WTC11 (cell line): Measurements from ENCODE around the gene NTRK3. TPM values are rescaled to one million over a fixed set of nuclear protein-coding genes. Genes with fewer than 3 reads are reported as not detected.

Experiments
- ATAC-seq: fragments of 200-7000 bp; cut with Tn5 transposase; 2 replicates; pipeline ENCODE4 v1.10.0; 2021; ENCODE audit warnings: mild to moderate bottlenecking, moderate library complexity
- CTCF ChIA-PET: fragments of 300-600 bp; sonication (Branson Sonifier 250); formaldehyde crosslinking; loops from one replicate; lab custom pipeline; 2021; ENCODE audit warnings: antibody characterized with exemption; lab: Charles Lee
- POLR2A ChIA-PET: fragments of 350-600 bp; sonication (Branson Sonifier 250); formaldehyde crosslinking; loops from one replicate; lab custom pipeline; 2021; ENCODE audit warnings: antibody characterized with exemption; lab: Charles Lee
- DNase-seq: peaks from one replicate; pipeline ENCODE4 v3.0.0; 2021; ENCODE audit warnings: low spot score
- H3K27ac Mint-ChIP-seq: 2 replicates; pipeline ENCODE4 v1.8.0; 2021; ENCODE audit warnings: mixed read lengths
- H3K27me3 Mint-ChIP-seq: 2 replicates; pipeline ENCODE4 v1.8.0; 2021; ENCODE audit warnings: low read depth, mild to moderate bottlenecking, moderate library complexity, mixed read lengths
- H3K36me3 Mint-ChIP-seq: 2 replicates; pipeline ENCODE4 v1.8.0; 2021; ENCODE audit warnings: mixed read lengths
- H3K4me1 Mint-ChIP-seq: 2 replicates; pipeline ENCODE4 v1.8.0; 2022; ENCODE audit warnings: mixed read lengths
- H3K4me3 Mint-ChIP-seq: 2 replicates; pipeline ENCODE4 v1.8.0; 2021; ENCODE audit warnings: mild to moderate bottlenecking, moderate library complexity, mixed read lengths
- H3K9me3 Mint-ChIP-seq: 2 replicates; pipeline ENCODE4 v1.8.0; 2021; ENCODE audit warnings: mixed read lengths
- ARID4B ChIP-seq: sonication (generic); formaldehyde crosslinking; IDR thresholded peaks from 2 replicates; pipeline ENCODE4 v1.8.0; 2023; ENCODE audit warnings: missing genetic modification reagents, mild to moderate bottlenecking, borderline replicate concordance
- ATF3 ChIP-seq: sonication (generic); formaldehyde crosslinking; conservative IDR thresholded peaks from 2 replicates; pipeline ENCODE4 v1.8.1; 2022; ENCODE audit warnings: mild to moderate bottlenecking, missing genetic modification reagents
- ATF6 ChIP-seq: sonication (generic); formaldehyde crosslinking; IDR thresholded peaks from 2 replicates; pipeline ENCODE4 v1.8.1; 2023; ENCODE audit warnings: mild to moderate bottlenecking, missing genetic modification reagents
- CREM ChIP-seq: sonication (generic); formaldehyde crosslinking; IDR thresholded peaks from 2 replicates; pipeline ENCODE4 v1.8.1; 2022; ENCODE audit warnings: mild to moderate bottlenecking, missing genetic modification reagents, moderate library complexity
- E2F5 ChIP-seq: sonication (generic); formaldehyde crosslinking; IDR thresholded peaks from 2 replicates; pipeline ENCODE4 v1.8.1; 2022; ENCODE audit warnings: mild to moderate bottlenecking, moderate library complexity, missing genetic modification reagents
- EMX1 ChIP-seq: fragments of 250-450 bp; sonication (Bioruptor Pico); IDR thresholded peaks from 2 replicates; pipeline ENCODE4 v1.8.0; 2021; ENCODE audit warnings: mild to moderate bottlenecking
- ERG ChIP-seq: fragments of 250-450 bp; sonication (Bioruptor Pico); IDR thresholded peaks from 2 replicates; pipeline ENCODE4 v1.8.0; 2021; ENCODE audit warnings: mild to moderate bottlenecking
- ESRRA ChIP-seq: sonication (generic); formaldehyde crosslinking; IDR thresholded peaks from 2 replicates; pipeline ENCODE4 v1.8.1; 2022; ENCODE audit warnings: mild to moderate bottlenecking, missing genetic modification reagents, borderline replicate concordance
- GABPB1 ChIP-seq: sonication (generic); formaldehyde crosslinking; IDR thresholded peaks from 2 replicates; pipeline ENCODE4 v1.8.1; 2023; ENCODE audit warnings: mild to moderate bottlenecking, missing genetic modification reagents
- JAZF1 ChIP-seq: fragments of 250-450 bp; sonication (Bioruptor Pico); IDR thresholded peaks from 2 replicates; pipeline ENCODE4 v1.9.0; 2021; ENCODE audit warnings: moderate library complexity, mild to moderate bottlenecking, inconsistent platforms
- KAT7 ChIP-seq: sonication (generic); formaldehyde crosslinking; IDR thresholded peaks from 2 replicates; pipeline ENCODE4 v1.8.1; 2023; ENCODE audit warnings: missing genetic modification reagents, mild to moderate bottlenecking, borderline replicate concordance
- MAX ChIP-seq: sonication (generic); formaldehyde crosslinking; IDR thresholded peaks from 2 replicates; pipeline ENCODE4 v1.8.0; 2022; ENCODE audit warnings: mild to moderate bottlenecking, missing genetic modification reagents
- MXD4 ChIP-seq: fragments of 250-450 bp; sonication (Bioruptor Pico); IDR thresholded peaks from 2 replicates; pipeline ENCODE4 v1.8.0; 2021; ENCODE audit warnings: mild to moderate bottlenecking, moderate library complexity, borderline replicate concordance
- MYBL2 ChIP-seq: sonication (generic); formaldehyde crosslinking; IDR thresholded peaks from 2 replicates; pipeline ENCODE4 v1.8.1; 2023; ENCODE audit warnings: mild to moderate bottlenecking, moderate library complexity, missing genetic modification reagents
- NFYB ChIP-seq: sonication (generic); formaldehyde crosslinking; conservative IDR thresholded peaks from 2 replicates; pipeline ENCODE4 v1.8.0; 2022; ENCODE audit warnings: low read depth, missing genetic modification reagents
- NR1H2 ChIP-seq: sonication (generic); formaldehyde crosslinking; IDR thresholded peaks from 2 replicates; pipeline ENCODE4 v1.9.0; 2021; ENCODE audit warnings: mild to moderate bottlenecking, moderate library complexity, missing genetic modification reagents
- SMAD3 ChIP-seq: sonication (generic); formaldehyde crosslinking; IDR thresholded peaks from 2 replicates; pipeline ENCODE4 v1.8.0; 2022; ENCODE audit warnings: missing genetic modification reagents, mild to moderate bottlenecking, borderline replicate concordance
- USF1 ChIP-seq: sonication (generic); formaldehyde crosslinking; IDR thresholded peaks from 2 replicates; pipeline ENCODE4 v1.8.0; 2022; ENCODE audit warnings: mild to moderate bottlenecking, missing genetic modification reagents
- ZBTB43 ChIP-seq: sonication (generic); formaldehyde crosslinking; IDR thresholded peaks from 2 replicates; pipeline ENCODE4 v1.8.1; 2023; ENCODE audit warnings: mild to moderate bottlenecking, missing genetic modification reagents
- ZNF232 ChIP-seq: sonication (generic); formaldehyde crosslinking; IDR thresholded peaks from 2 replicates; pipeline ENCODE4 v1.8.0; 2022; ENCODE audit warnings: mild to moderate bottlenecking, missing genetic modification reagents
- total RNA-seq: library from RNA; stranded (reverse); gene quantifications from 3 replicates; pipeline ENCODE4 v1.2.3, GENCODE V29; 2021

NTRK3 gene
- total RNA-seq, 1 experiment from 2014 or later: 12.3 TPM

- H3K4me1 Mint-ChIP-seq: peaks cover 8% of the 10 kb centered on the region
- no peaks in the 10 kb centered on the region for H3K36me3 Mint-ChIP-seq
- peaks cover 10% of the 10 kb centered on the region for H3K9me3 Mint-ChIP-seq
- TF ChIP-seq MXD4 (CRISPR knock-in tag) (no peak), USF1 (CRISPR knock-in tag) (no peak), ZBTB43 (CRISPR knock-in tag) (no peak), ATF6 (no peak), JAZF1 (no peak), ZNF232 (CRISPR knock-in tag) (no peak), EMX1 (CRISPR knock-in tag) (no peak), KAT7 (no peak), ARID4B (CRISPR knock-in tag) (no peak), MAX (CRISPR knock-in tag) (no peak), ESRRA (CRISPR knock-in tag) (no peak), E2F5 (CRISPR knock-in tag) (no peak), ERG (CRISPR knock-in tag) (no peak), CREM (no peak), NR1H2 (no peak), ATF3 (CRISPR knock-in tag) (no peak), GABPB1 (no peak), NFYB (CRISPR knock-in tag) (no peak), MYBL2 (CRISPR knock-in tag) (no peak), SMAD3 (no peak)
- H3K27ac Mint-ChIP-seq: no peak overlapping the region
- ATAC-seq (no peak), DNase-seq (no peak)
- H3K27me3 Mint-ChIP-seq: no peaks in the 10 kb centered on the region
- no peak overlapping the region for H3K4me3 Mint-ChIP-seq
- ChIA-PET CTCF (no interaction called here), POLR2A (no interaction called here)
These were observed 59.6 kb downstream of the NTRK3 start for GRCh38 chr15:88196961-88197360.
